ENCODE results near the gene SLC36A1. TPM values are rescaled to one million over a fixed set of nuclear protein-coding genes. Genes with fewer than 3 reads are reported as not detected.

The SLC36A1 gene
- total RNA-seq, 1 donor from 2014 or later, result 14.1 TPM

GRCh38 chr5:151470439-151470838, 23.0 kb downstream of the SLC36A1 start:
- intact Hi-C loops (cut with micrococcal nuclease), result no loop called here
- Mint-ChIP-seq H3K36me3 (ENCODE audit: low read depth) (peaks cover 58% of the 10 kb centered on the region), H3K4me3 (no peak overlapping the region), H3K27ac (no peak overlapping the region), H3K4me1 (no peaks in the 10 kb centered on the region), H3K9me3 (no peaks in the 10 kb centered on the region), H3K27me3 (no peaks in the 10 kb centered on the region)
- ChIA-PET CTCF (no interaction called here), POLR2A (no interaction called here)
- no peak for DNase-seq
- TF ChIP-seq CTCF (IDR thresholded peaks at IDR 0.05), result no peak
- ATAC-seq (ENCODE audit: low read depth), result no peak

GRCh38 chr5:151471276-151471675, 23.9 kb downstream of the SLC36A1 start:
- DNase-seq, result no peak
- intact Hi-C loops (cut with micrococcal nuclease), result no loop called here
- Mint-ChIP-seq H3K27me3 (no peaks in the 10 kb centered on the region), H3K4me1 (no peaks in the 10 kb centered on the region), H3K36me3 (ENCODE audit: low read depth) (peaks cover 54% of the 10 kb centered on the region), H3K27ac (no peak overlapping the region), H3K9me3 (no peaks in the 10 kb centered on the region), H3K4me3 (no peak overlapping the region)
- CTCF ChIA-PET, result no interaction called here
- ATAC-seq (ENCODE audit: low read depth), result no peak
- POLR2A ChIA-PET, result no interaction called here
- TF ChIP-seq CTCF (IDR thresholded peaks at IDR 0.05), result no peak

- POLR2A ChIA-PET, result no interaction called here
- ATAC-seq (ENCODE audit: low read depth), result no peak
- no peak overlapping the region for H3K27ac Mint-ChIP-seq
- no peak for TF ChIP-seq CTCF (IDR thresholded peaks at IDR 0.05)
- H3K27me3 Mint-ChIP-seq, result no peaks in the 10 kb centered on the region
- no peak for DNase-seq
- no peak overlapping the region for H3K4me3 Mint-ChIP-seq
- peaks cover 63% of the 10 kb centered on the region for H3K36me3 Mint-ChIP-seq (ENCODE audit: low read depth)
- no peaks in the 10 kb centered on the region for H3K4me1 Mint-ChIP-seq
- H3K9me3 Mint-ChIP-seq, result no peaks in the 10 kb centered on the region
- CTCF ChIA-PET, result no interaction called here
- intact Hi-C loops (cut with micrococcal nuclease), result no loop called here
Observed at GRCh38 chr5:151474799-151475198, 27.4 kb downstream of the SLC36A1 start.

GRCh38 chr5:151475388-151475787, 28.0 kb downstream of the SLC36A1 start:
- DNase-seq (no peak), ATAC-seq (ENCODE audit: low read depth) (no peak)
- CTCF ChIA-PET, result no interaction called here
- POLR2A ChIA-PET, result no interaction called here
- Mint-ChIP-seq H3K27me3 (no peaks in the 10 kb centered on the region), H3K27ac (no peak overlapping the region), H3K4me1 (no peaks in the 10 kb centered on the region), H3K36me3 (ENCODE audit: low read depth) (peaks cover 68% of the 10 kb centered on the region), H3K4me3 (no peak overlapping the region), H3K9me3 (no peaks in the 10 kb centered on the region)
- intact Hi-C loops (cut with micrococcal nuclease), result no loop called here
- TF ChIP-seq CTCF (IDR thresholded peaks at IDR 0.05), result no peak

GRCh38 chr5:151476016-151476415, 28.6 kb downstream of the SLC36A1 start:
- ChIA-PET CTCF (no interaction called here), POLR2A (no interaction called here)
- Mint-ChIP-seq H3K4me3 (no peak overlapping the region), H3K27ac (no peak overlapping the region), H3K27me3 (no peaks in the 10 kb centered on the region), H3K36me3 (ENCODE audit: low read depth) (peaks cover 70% of the 10 kb centered on the region), H3K4me1 (no peaks in the 10 kb centered on the region), H3K9me3 (no peaks in the 10 kb centered on the region)
- TF ChIP-seq CTCF (IDR thresholded peaks at IDR 0.05), result no peak
- DNase-seq (no peak), ATAC-seq (ENCODE audit: low read depth) (no peak)
- intact Hi-C loops (cut with micrococcal nuclease), result no loop called here

Data from activated B cell treated with CpG ODN at 0.5 μM for 24 hours (primary cell).